HG03565 (cell line): Measurements from ENCODE around the gene PJA1.

Experiments
- ATAC-seq: cut with Tn5 transposase; IDR thresholded peaks from one replicate; pipeline ENCODE4 v1.9.1; 2021; ENCODE audit warnings: mild to moderate bottlenecking, moderate library complexity; ENCODE audit not compliant: unreplicated experiment

The PJA1 gene

DNA sequence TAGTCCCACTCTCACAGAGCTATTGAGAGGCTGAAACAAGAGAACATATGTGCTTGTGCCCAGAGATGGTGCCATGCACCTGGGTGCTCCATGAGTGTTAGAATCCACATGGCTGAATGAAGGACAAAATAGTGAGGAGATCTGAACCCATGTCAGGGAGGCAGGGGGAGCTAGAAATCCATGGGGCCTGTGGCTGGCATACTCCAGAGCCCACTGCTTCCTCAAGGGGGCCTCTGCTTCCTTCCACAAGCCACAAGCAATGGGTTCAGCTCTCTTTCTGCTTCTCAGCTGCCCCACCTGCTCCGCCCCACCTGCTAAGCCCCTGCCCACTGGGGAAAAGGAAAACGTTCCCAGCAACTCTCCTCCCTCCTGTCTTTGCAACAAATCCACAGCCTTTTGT, 46.1 kb downstream of the PJA1 start:
- ATAC-seq = no peak

DNA sequence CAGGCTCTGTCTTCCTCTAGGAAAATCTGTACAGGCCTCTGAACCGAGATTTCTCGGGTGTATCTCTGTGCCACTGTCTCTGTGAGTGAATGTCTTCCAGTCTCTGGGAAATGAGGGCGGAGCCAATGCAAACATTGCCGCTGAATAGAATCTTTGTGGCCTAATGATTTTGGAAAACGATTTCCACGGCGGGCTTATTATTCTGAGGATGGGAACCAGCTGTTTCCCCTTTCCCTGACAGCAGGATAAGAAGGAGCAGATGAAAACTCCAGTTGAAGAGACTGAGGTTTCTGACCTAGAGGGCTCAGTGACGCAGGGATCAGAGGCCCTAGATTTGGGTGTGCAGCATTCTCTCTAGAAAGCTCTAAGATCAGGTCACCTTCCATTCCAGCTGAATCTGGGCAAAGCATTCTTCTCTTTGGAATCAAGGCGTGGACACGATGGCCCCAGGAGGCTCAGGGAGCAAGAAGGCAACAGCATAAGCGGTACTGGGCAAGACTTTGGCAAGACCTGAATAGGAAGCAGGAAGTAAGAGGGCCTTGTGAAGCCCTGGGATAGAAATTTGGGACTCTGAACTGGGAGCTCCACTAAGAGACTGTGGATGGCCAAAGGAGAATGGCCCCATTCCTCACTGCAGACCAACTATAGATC, 47.3 kb downstream of the PJA1 start:
- no peak for ATAC-seq

DNA sequence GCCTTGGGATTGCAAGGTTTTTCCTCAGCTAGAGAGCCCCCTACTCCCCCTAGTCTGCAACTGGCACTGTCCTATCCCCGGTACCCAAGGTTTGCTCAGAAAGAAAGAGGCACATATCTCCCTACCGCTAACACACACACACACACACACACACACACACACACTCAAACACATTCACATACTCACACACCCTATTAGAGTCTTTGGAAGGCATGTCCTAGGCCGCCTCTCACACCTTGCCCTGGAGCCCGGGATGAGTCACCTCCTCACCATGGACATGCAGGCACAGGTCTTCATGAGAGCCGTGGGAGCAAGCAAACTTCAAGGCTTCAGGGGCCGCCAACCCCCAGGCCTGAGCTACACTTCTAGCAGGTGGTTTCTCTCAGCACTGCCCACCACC, 49.2 kb downstream of the PJA1 start:
- no peak for ATAC-seq

- ATAC-seq = no peak
Observed at GRCh38 chrX:69113723-69114122, 51.5 kb downstream of the PJA1 start.
